Right lung (tissue), 5 donors: ENCODE data around the gene RBPJL. TPM values are rescaled to one million over a fixed set of nuclear protein-coding genes. Genes with fewer than 3 reads are reported as not detected.

Experiments
- DNase-seq, 2 donors: peaks; one replicate each; pipeline ENCODE4 v3.0.0-alpha.2; 2013
- polyA plus RNA-seq, 5 donors: library from polyadenylated mRNA; unstranded; fragments of 120-200 nt; gene quantifications; one replicate each; pipeline versions ENCODE4 v1.2.1 to v1.2.3, GENCODE V29; 2013; ENCODE audit warnings: inconsistent platforms in 1 of 5, low replicate concordance in 1 of 5; ENCODE audit not compliant: insufficient read length in 5 of 5, insufficient read depth in 1 of 5

The RBPJL gene
- polyA plus RNA-seq, 5 donors, result not detected

DNA sequence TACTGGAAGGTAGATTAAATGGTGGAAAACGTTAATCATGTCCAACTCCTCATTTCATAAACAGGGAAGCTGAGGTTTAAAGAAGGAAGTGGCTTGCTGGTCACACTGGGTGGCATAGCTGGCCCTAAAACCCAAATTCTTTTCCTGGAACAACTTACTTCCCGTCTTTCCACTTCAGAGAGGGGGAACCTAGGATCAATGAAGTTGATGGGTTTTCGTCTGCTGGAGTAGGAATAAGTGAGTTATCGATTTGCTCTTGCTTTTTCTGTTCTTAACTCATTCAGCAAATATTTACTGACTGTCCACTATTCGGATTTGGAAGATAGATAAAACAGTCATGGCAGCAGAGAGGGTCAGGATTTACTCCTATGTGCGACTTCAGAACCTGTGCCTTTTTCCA lies 55.2 kb downstream of the RBPJL start:
- DNase-seq, result no peak

DNA sequence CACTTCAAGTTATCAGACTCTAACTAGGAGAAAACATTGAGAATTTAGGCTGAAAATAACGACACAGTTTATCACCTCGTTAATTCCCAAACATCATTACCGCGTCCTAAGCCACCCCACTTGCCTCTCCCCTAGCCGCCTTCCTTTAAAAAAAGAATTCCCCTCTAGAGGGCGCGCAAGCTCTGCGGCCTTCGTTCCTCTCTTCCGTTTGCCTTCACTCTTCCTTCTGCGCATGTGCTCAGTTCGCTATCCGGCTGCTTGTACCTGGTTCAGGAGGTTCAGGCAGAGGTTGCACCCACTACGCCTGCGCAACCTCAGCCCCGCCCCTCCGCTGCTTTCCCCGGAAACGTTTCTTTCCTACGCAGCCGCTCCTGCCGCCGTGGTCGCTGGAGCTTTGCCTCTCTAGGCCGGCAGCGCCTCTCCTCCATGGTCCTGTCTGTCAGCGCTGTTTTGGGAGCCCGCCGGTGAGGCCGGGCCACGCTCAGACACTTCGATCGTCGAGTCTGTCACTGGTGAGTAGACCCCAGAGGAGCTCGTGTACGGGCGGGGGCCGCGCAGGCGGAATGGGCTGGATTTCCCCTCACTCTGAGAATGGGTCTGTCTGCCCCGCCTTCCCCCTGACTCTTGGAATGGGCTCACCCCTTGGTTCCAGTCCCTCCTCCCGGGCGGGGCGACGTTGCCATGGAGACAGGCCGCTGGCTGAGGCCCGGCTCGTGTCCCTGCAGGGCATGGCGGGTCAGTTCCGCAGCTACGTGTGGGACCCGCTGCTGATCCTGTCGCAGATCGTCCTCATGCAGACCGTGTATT lies 56.4 kb downstream of the RBPJL start, which contains the start of gene SYS1:
Gene SYS1 (plus strand): TSS at position 353 of the 807 bp plus-strand sequence. CDS start 376 bp downstream, at position 729.
- peak; percentile 98 to 99 for DNase-seq

DNA sequence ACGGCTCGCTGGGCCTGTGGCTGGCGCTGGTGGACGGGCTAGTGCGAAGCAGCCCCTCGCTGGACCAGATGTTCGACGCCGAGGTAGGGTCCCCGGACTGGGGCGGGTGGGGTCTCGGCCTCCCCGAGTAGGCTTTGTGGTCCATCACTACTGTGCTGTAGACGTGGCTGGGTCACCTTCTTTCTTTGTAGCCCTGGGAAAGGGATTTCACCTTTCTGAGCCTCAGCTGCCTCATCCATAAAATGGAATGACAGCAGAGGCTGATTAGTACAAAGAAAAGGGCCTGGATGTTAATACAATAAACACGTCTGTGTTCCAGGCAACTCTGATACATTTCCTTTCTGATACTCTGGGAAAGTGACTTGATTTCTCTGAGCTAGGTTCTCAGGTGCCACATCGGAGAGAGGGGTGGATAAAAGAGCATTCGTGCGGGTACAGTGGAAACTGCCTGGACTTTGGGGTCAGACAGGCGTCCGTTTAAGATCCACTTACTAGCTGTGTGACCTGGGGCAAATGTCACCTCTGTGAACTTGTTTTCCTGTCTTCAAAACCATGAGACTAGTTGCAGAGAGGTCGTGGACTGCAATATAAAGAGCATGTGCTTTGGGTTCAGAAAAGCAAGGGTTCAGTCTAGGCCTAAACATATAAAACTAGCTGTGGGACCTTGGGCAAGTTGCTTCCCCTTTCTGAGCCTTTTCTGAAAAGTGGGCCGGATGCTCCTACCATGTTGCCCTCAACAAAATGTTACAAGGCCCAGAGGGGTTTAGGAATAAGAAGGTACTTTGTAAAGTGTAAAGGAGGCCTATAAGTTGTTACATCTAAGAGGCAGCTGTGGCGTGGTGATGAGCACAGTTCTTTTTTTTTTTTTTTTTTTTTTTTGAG lies 57.2 kb downstream of the RBPJL start:
- no peak for DNase-seq

DNA sequence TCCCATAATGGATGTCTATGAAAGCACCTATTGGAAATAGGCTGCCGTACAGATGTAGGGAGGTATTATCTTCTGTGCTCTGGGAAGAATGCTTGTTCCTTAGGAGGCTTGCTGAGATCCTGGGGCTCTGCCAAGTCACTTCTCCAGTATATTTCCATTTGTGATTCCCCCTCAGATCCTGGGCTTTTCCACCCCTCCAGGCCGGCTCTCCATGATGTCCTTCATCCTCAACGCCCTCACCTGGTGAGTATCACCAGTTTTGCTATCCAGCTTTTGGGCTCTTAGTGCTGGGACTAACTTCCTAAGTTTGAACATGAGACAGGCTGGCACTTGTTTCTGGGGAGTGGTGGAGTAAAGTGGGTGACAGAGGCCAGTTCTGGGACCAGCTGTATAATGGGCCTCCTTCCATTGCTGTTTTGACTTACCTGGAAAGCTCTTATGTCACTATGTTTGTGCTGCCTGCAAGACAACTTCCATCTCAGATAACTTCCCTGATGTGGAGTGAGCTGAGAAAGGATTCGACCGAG lies 58.9 kb downstream of the RBPJL start:
- no peak for DNase-seq

DNA sequence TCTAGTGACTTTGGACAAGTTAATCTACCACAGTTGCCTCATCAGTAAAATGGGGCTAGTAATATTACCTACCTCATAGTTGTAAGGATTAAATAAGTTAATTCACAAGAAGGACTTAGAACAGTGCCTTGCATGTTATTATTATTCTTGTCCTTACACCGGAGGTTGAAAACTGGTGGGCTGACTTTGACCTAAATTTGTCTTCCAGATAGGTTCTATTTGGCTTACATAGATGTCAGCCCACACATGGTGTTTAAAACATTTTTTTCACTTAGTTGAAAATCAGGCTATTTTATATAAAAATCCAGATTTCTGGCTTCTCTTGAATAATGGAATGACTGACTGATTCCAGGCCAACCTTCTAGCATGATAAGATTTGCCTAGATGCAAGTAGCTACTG lies 59.6 kb downstream of the RBPJL start:
- no peak for DNase-seq

DNA sequence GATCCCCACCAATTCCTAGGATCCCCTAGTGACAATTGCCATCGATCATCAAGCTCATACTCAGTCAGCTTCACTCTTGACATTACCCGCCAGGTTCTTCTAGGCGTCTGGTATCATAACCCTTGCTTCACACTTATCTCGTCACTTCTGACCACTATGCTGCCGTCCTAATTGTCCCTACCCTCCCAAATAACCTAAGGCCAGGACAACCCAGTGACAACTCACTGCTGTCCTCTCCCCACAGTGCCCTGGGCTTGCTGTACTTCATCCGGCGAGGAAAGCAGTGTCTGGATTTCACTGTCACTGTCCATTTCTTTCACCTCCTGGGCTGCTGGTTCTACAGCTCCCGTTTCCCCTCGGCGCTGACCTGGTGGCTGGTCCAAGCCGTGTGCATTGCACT lies 60.0 kb downstream of the RBPJL start:
- no peak for DNase-seq

DNA sequence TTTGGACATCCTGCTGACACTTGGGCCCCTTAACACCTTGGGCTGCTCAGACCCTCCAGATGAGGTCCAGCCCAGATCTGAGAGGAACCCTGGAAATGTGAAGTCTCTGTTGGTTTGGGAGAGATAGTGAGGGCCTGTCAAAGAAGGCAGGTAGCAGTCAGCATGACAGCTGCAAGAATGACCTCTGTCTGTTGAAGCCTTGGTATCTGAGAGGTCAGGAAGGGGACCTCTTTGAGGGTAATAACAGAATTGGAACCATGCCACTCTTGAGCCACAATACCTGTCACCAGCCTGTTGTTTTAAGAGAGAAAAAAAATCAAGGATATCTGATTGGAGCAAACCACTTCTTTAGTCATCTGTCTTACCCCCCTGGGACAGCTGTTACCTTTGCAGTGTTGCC lies 60.5 kb downstream of the RBPJL start:
- DNase-seq, result no peak

Other genes with a start within 250 kb of the RBPJL start
- under 1 TPM in 4 of 5 donors, not detected in 1; 0.03 to 0.09 (median 0.04) TPM for gene KCNS1, start 205.7 kb upstream of the RBPJL start, polyA plus RNA-seq
- not detected for gene WFDC5, start 191.7 kb upstream of the RBPJL start, polyA plus RNA-seq
- gene WFDC12, start 182.4 kb upstream of the RBPJL start, polyA plus RNA-seq, result not detected
- not detected for gene PI3, start 131.9 kb upstream of the RBPJL start, polyA plus RNA-seq
- gene SEMG1, start 99.8 kb upstream of the RBPJL start, polyA plus RNA-seq, result not detected
- gene SEMG2, start 85.5 kb upstream of the RBPJL start, polyA plus RNA-seq, result not detected
- 1 to 10 TPM; 3.0 to 7.9 (median 3.9) TPM for gene SLPI, start 52.3 kb upstream of the RBPJL start, polyA plus RNA-seq
- gene MATN4, start 1.5 kb downstream of the RBPJL start, polyA plus RNA-seq, result under 1 TPM; 0.09 to 0.18 (median 0.14) TPM
- 100 to 1,000 TPM; 188 to 275 (median 204) TPM for gene SDC4, start 41.6 kb downstream of the RBPJL start, polyA plus RNA-seq
- gene SYS1, start 56.3 kb downstream of the RBPJL start, polyA plus RNA-seq, result 10 to 100 TPM; 21.7 to 26.7 (median 22.9) TPM
- 1 to 10 TPM; 1.2 to 2.1 (median 1.5) TPM for gene TP53TG5, start 71.5 kb downstream of the RBPJL start, polyA plus RNA-seq
- 10 to 100 TPM; 19.6 to 24.1 (median 22.6) TPM for gene DBNDD2, start 101.4 kb downstream of the RBPJL start, polyA plus RNA-seq
- 10 to 100 TPM; 75.8 to 89.8 (median 84.1) TPM for gene PIGT, start 109.3 kb downstream of the RBPJL start, polyA plus RNA-seq
- gene WFDC2, start 162.9 kb downstream of the RBPJL start, polyA plus RNA-seq, result 10 to 100 TPM; 22.1 to 48.6 (median 30.0) TPM
- not detected for gene SPINT3, start 208.8 kb downstream of the RBPJL start, polyA plus RNA-seq
- under 1 TPM in 2 of 5 donors, not detected in 3; 0.19 to 0.40 TPM for gene WFDC6, start 232.6 kb downstream of the RBPJL start, polyA plus RNA-seq
- under 1 TPM; 0.13 to 0.26 (median 0.18) TPM for gene EPPIN, start 240.6 kb downstream of the RBPJL start, polyA plus RNA-seq